H9 (cell line): ENCODE results near the gene SLC17A6. TPM values are rescaled to one million over a fixed set of nuclear protein-coding genes. Genes with fewer than 3 reads are reported as not detected.

Source experiments
- DNase-seq: peaks from one replicate; pipeline ENCODE4 v3.0.0-alpha.2; 2017
- H2AFZ ChIP-seq: one replicate; pipeline ENCODE4 v1.6.1; 2013; ENCODE audit warnings: mild to moderate bottlenecking, low read length, control low read depth, moderate library complexity
- H2AK5ac ChIP-seq: 2 replicates; pipeline ENCODE4 v1.6.1; 2013; ENCODE audit warnings: low read length, control low read depth, mixed read lengths; ENCODE audit not compliant: insufficient read length
- H2BK120ac ChIP-seq: one replicate; pipeline ENCODE4 v1.6.1; 2013; ENCODE audit warnings: low read depth, mild to moderate bottlenecking, low read length, control low read depth, inconsistent platforms; ENCODE audit not compliant: poor library complexity, severe bottlenecking
- H2BK12ac ChIP-seq: 2 replicates; pipeline ENCODE4 v1.6.1; 2013; ENCODE audit warnings: low read length, control low read depth, mixed read lengths, low read depth; ENCODE audit not compliant: insufficient read length
- H2BK15ac ChIP-seq: 2 replicates; pipeline ENCODE4 v1.6.1; 2013; ENCODE audit warnings: low read depth, low read length, control low read depth
- H2BK20ac ChIP-seq: one replicate; pipeline ENCODE4 v1.6.1; 2013; ENCODE audit warnings: low read depth, mild to moderate bottlenecking, low read length, control low read depth, inconsistent platforms; ENCODE audit not compliant: poor library complexity, severe bottlenecking
- H2BK5ac ChIP-seq: 2 replicates; pipeline ENCODE4 v1.6.1; 2013; ENCODE audit warnings: low read length, control low read depth, mixed read lengths; ENCODE audit not compliant: insufficient read length
- H3K14ac ChIP-seq: 2 replicates; pipeline ENCODE4 v1.6.1; 2013; ENCODE audit warnings: low read length, control low read depth; ENCODE audit not compliant: insufficient read depth
- H3K18ac ChIP-seq: 2 replicates; pipeline ENCODE4 v1.6.1; 2013; ENCODE audit warnings: low read depth, mild to moderate bottlenecking, mixed read lengths, low read length, control low read depth; ENCODE audit not compliant: insufficient read length
- H3K23ac ChIP-seq: 2 replicates; pipeline ENCODE4 v1.6.1; 2013; ENCODE audit warnings: low read length, control low read depth, mixed read lengths, low read depth; ENCODE audit not compliant: insufficient read length
- H3K23me2 ChIP-seq: 2 replicates; pipeline ENCODE4 v1.6.1; 2013; ENCODE audit warnings: low read depth, mild to moderate bottlenecking, mixed read lengths, low read length, control low read depth; ENCODE audit not compliant: insufficient read length, poor library complexity, severe bottlenecking
- H3K27ac ChIP-seq: 2 replicates; pipeline ENCODE4 v1.5.1; 2013; ENCODE audit warnings: low read length, control low read depth, mixed read lengths, low read depth; ENCODE audit not compliant: insufficient read length
- H3K27me3 ChIP-seq: 2 replicates; pipeline ENCODE4 v1.6.1; 2013; ENCODE audit warnings: low read length, control low read depth, inconsistent platforms; ENCODE audit not compliant: insufficient read depth
- H3K4ac ChIP-seq: 2 replicates; pipeline ENCODE4 v1.6.1; 2013; ENCODE audit warnings: low read depth, mild to moderate bottlenecking, control low read depth, inconsistent platforms, low read length, moderate library complexity
- H3K4me1 ChIP-seq: 2 replicates; pipeline ENCODE4 v1.6.1; 2013; ENCODE audit warnings: low read length, control low read depth, inconsistent platforms; ENCODE audit not compliant: insufficient read depth
- H3K4me2 ChIP-seq: 2 replicates; pipeline ENCODE4 v1.6.1; 2013; ENCODE audit warnings: low read length, control low read depth, mixed read lengths; ENCODE audit not compliant: insufficient read length, insufficient read depth
- H3K56ac ChIP-seq: 2 replicates; pipeline ENCODE4 v1.6.1; 2013; ENCODE audit warnings: low read depth, mild to moderate bottlenecking, mixed read lengths, low read length, control low read depth; ENCODE audit not compliant: insufficient read length
- H3K79me1 ChIP-seq: 2 replicates; pipeline ENCODE4 v1.6.1; 2013; ENCODE audit warnings: low read depth, mild to moderate bottlenecking, moderate library complexity, low read length, control low read depth, inconsistent platforms; ENCODE audit not compliant: insufficient read depth, poor library complexity, severe bottlenecking
- H3K79me2 ChIP-seq: 2 replicates; pipeline ENCODE4 v1.6.1; 2013; ENCODE audit warnings: low read length, control low read depth, inconsistent platforms; ENCODE audit not compliant: insufficient read depth
- H3K9ac ChIP-seq: 2 replicates; pipeline ENCODE4 v1.6.1; 2013; ENCODE audit warnings: low read length, control low read depth, mixed read lengths; ENCODE audit not compliant: insufficient read length; ENCODE audit errors: extremely low read depth
- H3K9me3 ChIP-seq: one replicate; pipeline ENCODE4 v1.6.1; 2013; ENCODE audit warnings: low read depth, low read length, inconsistent platforms; ENCODE audit not compliant: control insufficient read depth
- H3T11ph ChIP-seq: one replicate; pipeline ENCODE4 v1.6.1; 2013; ENCODE audit warnings: mild to moderate bottlenecking, low read length, control low read depth, inconsistent platforms
- H4K20me1 ChIP-seq: one replicate; pipeline ENCODE4 v1.6.1; 2013; ENCODE audit not compliant: control insufficient read depth, insufficient read length, insufficient read depth
- H4K5ac ChIP-seq: 2 replicates; pipeline ENCODE4 v1.6.1; 2013; ENCODE audit warnings: low read depth, mild to moderate bottlenecking, mixed read lengths, low read length, control low read depth; ENCODE audit not compliant: insufficient read length
- H4K8ac ChIP-seq: replicated peaks from 2 replicates; pipeline ENCODE4 v1.6.1; 2013; ENCODE audit warnings: low read length, control low read depth, mixed read lengths, low read depth; ENCODE audit not compliant: insufficient read length
- H4K91ac ChIP-seq: 2 replicates; pipeline ENCODE4 v1.6.1; 2013; ENCODE audit warnings: low read depth, mild to moderate bottlenecking, moderate library complexity, mixed read lengths, low read length, control low read depth; ENCODE audit not compliant: insufficient read length
- H3K27ac Mint-ChIP-seq, 3 experiments: 2 replicates in 2 of 3; 3 replicates in 1 of 3; pipeline ENCODE4 v1.8.0; 2020 to 2021; ENCODE audit warnings: mixed read lengths in 3 of 3, mild to moderate bottlenecking in 1 of 3, moderate library complexity in 1 of 3
- H3K27me3 Mint-ChIP-seq: 2 replicates; pipeline ENCODE4 v1.8.0; 2021; ENCODE audit warnings: low read depth, mild to moderate bottlenecking, moderate library complexity, mixed read lengths
- H3K36me3 Mint-ChIP-seq, 3 experiments: 2 replicates in 2 of 3; 3 replicates in 1 of 3; pipeline ENCODE4 v1.8.0; 2020 to 2021; ENCODE audit warnings: low read depth in 3 of 3, mixed read lengths in 3 of 3; ENCODE audit not compliant: insufficient read depth in 1 of 3
- H3K4me1 Mint-ChIP-seq, 2 experiments: 2 replicates each; pipeline ENCODE4 v1.8.0; 2020; ENCODE audit warnings: mixed read lengths in 2 of 2
- H3K4me3 Mint-ChIP-seq, 2 experiments: 2 replicates in 1 of 2; 3 replicates in 1 of 2; pipeline ENCODE4 v1.8.0; 2020 to 2021; ENCODE audit warnings: mild to moderate bottlenecking in 2 of 2, mixed read lengths in 2 of 2, moderate library complexity in 1 of 2
- H3K9me3 Mint-ChIP-seq, 2 experiments: 2 replicates in 1 of 2; 3 replicates in 1 of 2; pipeline ENCODE4 v1.8.0; 2020; ENCODE audit warnings: mild to moderate bottlenecking in 2 of 2, mixed read lengths in 2 of 2, moderate library complexity in 1 of 2
- CTCF ChIP-seq: fragments of 200-600 bp; sonication (generic); conservative IDR thresholded peaks from 3 replicates; pipeline ENCODE4 v1.8.0; 2021; ENCODE audit warnings: antibody characterized with exemption, mild to moderate bottlenecking
- WGBS: extraction: QIAGEN DNeasy Blood & Tissue Kit; methylation state at CpG from one replicate; pipeline ENCODE4 v1.1.7; 2013; ENCODE audit warnings: missing lambda C conversion rate, low lambda C conversion rate, mixed read lengths; ENCODE audit not compliant: insufficient read length; ENCODE audit errors: extremely low coverage; 5-methylcytosine and 5-hydroxymethylcytosine counted together
- total RNA-seq: library from RNA; stranded (reverse); gene quantifications from 2 replicates; pipeline ENCODE4 v1.2.1, GENCODE V29; 2021

Gene SLC17A6
- total RNA-seq, 1 experiment from 2014 or later = not detected

GRCh38 chr11:22359295-22359694, 21.1 kb downstream of the SLC17A6 start:
- Histone ChIP-seq H3K14ac (no peak overlapping the region), H3K4ac (no peak overlapping the region), H2AFZ (no peak overlapping the region), H2BK120ac (no peak overlapping the region), H4K5ac (no peak overlapping the region), H2BK5ac (no peak overlapping the region), H3K79me1 (no peaks in the 10 kb centered on the region), H4K91ac (no peak overlapping the region), H2BK20ac (no peak overlapping the region), H3K23me2 (no peaks in the 10 kb centered on the region), H3T11ph (no peak overlapping the region), H3K23ac (no peak overlapping the region), H3K27ac (no peak overlapping the region), H2BK15ac (no peak overlapping the region), H2BK12ac (no peak overlapping the region), H3K79me2 (no peaks in the 10 kb centered on the region), H4K8ac (no peak overlapping the region), H3K56ac (no peak overlapping the region), H3K4me1 (no peaks in the 10 kb centered on the region), H3K9me3 (no peaks in the 10 kb centered on the region), H4K20me1 (no peaks in the 10 kb centered on the region), H2AK5ac (no peak overlapping the region), H3K18ac (no peak overlapping the region), H3K9ac (no peak overlapping the region), H3K4me2 (no peak overlapping the region), H3K27me3 (no peaks in the 10 kb centered on the region)
- Mint-ChIP-seq H3K9me3 (no peaks in the 10 kb centered on the region), H3K27me3 (no peaks in the 10 kb centered on the region), H3K36me3 (no peaks in the 10 kb centered on the region), H3K4me3 (no peak overlapping the region), H3K4me1 (no peaks in the 10 kb centered on the region; a peak in 3 of 4 replicates), H3K27ac (no peak overlapping the region)
- DNase-seq = no peak
- no CpG with 5 or more reads among the region's 2 CpGs for WGBS
- no peak for TF ChIP-seq CTCF
